ENCODE results near the gene LCE6A.

LCE6A gene, protein sequence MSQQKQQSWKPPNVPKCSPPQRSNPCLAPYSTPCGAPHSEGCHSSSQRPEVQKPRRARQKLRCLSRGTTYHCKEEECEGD

DNA sequence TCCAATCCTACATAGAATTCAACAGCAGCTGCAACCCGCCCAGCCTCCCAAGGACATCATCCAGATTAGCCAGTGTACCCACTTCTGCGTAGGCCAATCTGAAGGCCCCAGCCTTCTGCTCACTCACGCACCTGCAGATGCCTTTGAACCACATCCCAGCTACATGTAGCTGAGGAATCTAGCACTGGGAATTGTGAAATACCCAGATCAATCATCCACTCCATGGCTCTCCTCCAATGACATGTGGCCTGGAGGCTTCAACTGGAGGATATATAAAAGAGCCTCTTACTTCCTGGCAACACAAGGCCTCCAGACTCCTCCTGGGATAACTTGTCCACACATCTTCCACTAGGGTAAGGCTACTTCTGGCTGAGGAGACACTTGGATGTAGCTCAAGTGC is at the start of gene LCE6A:
TSS of gene LCE6A (plus strand) at position 301 of the 400 bp plus-strand sequence. CDS start 665 bp downstream, outside the sequence.
- no peak for DNase-seq

DNA sequence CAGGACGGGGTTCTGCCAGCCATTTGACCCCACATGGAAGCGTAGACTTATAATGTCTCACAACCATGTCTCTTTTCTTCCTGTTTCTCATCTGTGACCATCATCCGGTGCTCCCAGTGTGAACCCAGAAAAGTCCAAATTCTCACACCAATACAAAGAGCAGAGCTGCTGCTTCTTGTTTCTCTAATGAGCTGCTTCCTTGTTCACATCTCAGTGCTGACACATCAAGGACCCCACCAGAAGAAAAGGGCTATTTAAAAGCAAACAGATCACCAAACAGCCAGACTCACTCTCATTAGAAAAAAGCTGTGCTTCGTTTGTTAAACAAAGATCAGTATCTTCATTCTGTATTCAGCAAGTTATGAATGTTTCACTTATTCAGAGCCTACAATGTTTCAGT is 47.0 kb upstream of the LCE6A start:
- no peak for DNase-seq

DNA sequence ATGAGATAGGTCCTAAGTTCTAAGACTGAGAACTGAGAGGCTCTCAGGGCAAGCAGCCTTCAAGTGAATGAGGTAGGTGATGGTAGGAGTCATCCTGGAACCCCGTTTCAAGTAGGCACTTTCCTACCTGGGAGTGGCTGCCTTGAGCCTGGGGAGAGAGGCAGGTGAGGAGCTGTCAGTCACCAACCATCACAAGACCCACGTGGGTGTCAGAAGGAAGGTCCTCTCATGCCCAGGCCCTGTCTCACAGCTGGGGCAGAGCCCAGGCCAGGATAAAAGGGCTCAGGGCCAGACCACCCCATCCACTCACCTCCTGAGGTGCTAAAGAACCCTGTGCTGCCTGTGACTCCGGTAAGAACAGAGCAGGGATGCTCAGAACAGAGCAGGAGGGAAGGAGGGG is 46.2 kb upstream of the LCE6A start, which contains the start of gene LCE1D:
TSS of gene LCE1D (plus strand) at position 301 of the 400 bp plus-strand sequence. CDS start 1,074 bp downstream, outside the sequence.
- DNase-seq: no peak

- DNase-seq: no peak
These were observed 41.3 kb upstream of the LCE6A start for GRCh38 chr1:152801333-152801732.

DNA sequence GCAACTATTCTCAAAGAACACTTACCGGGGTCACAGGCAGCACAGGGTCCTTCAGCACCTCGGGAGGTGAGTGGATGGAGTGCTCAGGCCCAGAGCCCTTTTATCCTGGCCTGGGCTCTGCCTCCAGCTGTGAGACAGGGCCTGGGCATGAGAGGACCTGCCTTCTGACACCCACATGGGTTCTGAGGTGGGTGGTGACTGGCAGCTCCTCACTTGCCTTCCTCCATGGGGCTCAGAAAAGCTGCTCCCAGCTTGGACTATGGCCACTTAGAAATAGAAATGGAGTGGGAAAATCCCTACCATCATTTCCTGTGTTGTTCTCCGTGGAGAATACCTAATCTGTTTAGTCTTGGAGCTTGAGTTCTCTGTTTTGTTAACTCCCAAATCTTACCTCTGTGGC is 36.1 kb upstream of the LCE6A start, which contains the start of gene LCE1C:
TSS of gene LCE1C (minus strand) at position 76 of the 400 bp plus-strand sequence. CDS start 1,173 bp downstream, outside the sequence.
- DNase-seq: no peak

GRCh38 chr1:152811050-152811449 is 31.6 kb upstream of the LCE6A start:
- DNase-seq: no peak

DNA sequence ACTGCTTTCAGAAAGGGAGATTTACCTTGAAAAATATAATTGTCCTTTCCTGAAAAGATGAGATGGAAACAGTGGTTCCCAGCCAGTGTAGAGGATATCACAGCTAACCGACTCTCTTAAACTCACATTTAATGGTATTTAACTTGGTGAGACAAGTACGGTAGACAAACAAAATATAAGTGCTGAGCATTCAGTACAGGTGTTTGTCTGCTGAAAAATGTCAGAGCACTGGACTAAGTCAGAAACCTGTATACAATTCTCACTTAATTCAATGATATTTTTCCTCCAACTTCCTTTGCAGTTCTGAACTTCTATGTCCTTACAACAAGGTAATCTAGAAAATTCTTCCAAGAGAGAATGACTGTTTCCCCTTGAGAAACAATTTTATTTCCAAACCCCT is 31.0 kb upstream of the LCE6A start, which contains the start of gene LCE1B:
TSS of gene LCE1B (plus strand) at position 301 of the 400 bp plus-strand sequence. CDS start 476 bp downstream, outside the sequence.
- DNase-seq: no peak

DNA sequence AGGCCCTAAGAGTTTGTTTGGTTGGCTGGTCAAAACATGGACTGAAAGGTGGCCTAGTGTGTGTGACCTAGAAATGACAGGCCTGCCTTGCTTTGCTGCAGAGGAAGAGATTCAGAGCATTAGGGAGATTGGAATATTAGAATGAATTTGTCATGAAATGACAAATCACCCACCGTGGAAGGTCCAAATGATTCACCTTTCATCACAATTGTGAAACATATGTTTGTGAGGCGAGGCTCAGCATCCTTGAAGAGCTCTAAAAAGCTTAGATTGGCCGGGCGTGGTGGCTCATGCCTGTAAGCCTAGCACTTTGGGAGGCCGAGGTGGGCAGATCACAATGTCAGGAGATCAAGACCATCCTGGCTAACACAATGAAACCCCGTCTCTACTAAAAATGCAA is 25.3 kb upstream of the LCE6A start:
- DNase-seq: no peak

GRCh38 chr1:152823294-152823693 is 19.4 kb upstream of the LCE6A start:
- DNase-seq: no peak

GRCh38 chr1:152824964-152825363 is 17.7 kb upstream of the LCE6A start:
- DNase-seq: no peak

DNA sequence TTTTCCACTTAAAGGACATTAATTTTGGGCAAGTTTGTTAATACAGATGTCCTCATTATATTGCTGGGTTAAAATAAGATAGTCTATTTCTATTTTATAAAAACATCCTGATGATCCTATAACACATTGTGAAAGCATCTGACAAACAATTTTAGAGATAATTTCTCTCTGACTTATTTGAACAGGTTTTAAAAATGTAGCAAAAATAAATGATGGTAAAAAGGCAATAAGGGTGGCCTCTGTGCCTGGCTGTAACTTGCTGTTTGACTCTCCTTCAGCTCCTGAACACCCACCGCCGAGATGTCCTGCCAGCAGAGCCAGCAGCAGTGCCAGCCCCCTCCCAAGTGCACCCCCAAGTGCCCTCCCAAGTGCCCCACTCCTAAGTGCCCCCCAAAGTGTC is 15.5 kb upstream of the LCE6A start, which contains the start of gene LCE1A:
TSS of gene LCE1A (plus strand) at position 301 of the 400 bp plus-strand sequence. CDS start at position 301, 0 bp downstream.
- no peak for DNase-seq

- no peak for DNase-seq
These were observed 5.8 kb upstream of the LCE6A start for GRCh38 chr1:152836870-152837269.

DNA sequence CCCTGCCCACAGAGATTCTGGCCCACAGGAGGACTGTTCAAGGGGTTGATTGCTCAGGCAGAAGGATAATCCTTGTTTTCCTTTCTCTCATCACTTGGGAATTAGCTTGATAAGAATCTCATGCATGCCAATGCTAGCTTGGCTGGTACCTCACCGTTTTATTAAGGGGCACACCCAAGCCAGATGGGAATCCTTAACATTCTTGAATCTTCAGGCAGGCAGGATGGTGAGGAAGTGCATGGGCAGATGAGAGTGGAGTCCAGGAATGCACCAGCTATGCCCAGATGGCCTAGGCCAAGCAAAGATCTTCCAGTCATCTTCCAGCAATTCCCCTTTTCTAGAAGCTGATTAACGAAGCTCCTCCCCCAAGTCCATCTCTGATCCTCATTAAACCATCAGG is 13.0 kb downstream of the LCE6A start:
- DNase-seq: no peak

- no peak for DNase-seq
These were observed 15.4 kb downstream of the LCE6A start for GRCh38 chr1:152858062-152858461.

DNA sequence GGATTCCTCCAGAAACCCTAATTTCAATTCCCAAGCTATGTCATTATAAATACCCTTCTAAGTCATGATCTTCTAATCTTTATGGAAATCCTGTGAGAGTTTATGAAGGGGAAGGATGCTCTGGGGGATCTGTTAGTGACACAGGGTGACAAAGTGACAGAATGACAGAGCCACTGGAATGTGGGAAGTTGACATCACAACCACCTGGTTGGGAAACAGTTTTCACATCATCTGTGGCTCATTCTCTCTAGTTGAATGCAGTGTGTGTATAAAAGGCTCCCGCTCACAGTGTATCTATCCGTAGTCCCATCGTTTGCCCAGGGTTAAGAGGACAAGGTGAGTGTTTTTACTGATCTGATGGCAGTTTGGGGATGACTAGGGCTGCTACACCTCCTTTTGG is 17.0 kb downstream of the LCE6A start, which contains the start of gene LCE7A:
TSS of gene LCE7A (plus strand) at position 301 of the 400 bp plus-strand sequence. CDS start 702 bp downstream, outside the sequence.
- no peak for DNase-seq

DNA sequence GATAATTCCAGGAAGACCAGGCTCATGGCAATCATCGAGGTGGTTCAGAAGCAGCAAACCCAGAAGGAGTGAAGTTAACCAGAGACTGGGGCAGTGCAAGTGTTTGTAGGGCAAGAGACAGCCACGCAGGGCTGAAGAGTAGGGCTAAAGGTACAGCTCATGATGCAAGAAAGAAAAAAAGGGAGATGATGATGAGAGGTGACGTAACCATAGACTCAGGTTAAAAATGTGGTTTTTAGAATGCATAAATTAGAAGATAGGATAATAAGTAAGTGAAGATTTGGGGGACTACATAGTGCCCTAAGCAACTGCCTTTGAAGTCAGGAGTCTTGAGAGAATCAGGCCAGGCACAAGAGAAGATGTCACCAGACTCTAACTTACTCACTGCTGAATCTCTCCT is 17.5 kb downstream of the LCE6A start:
- DNase-seq: no peak

GRCh38 chr1:152861374-152861773 is 18.7 kb downstream of the LCE6A start:
- DNase-seq: no peak

- DNase-seq: no peak
These were observed 21.8 kb downstream of the LCE6A start for GRCh38 chr1:152864443-152864842.

- no peak for DNase-seq
These were observed 23.7 kb downstream of the LCE6A start for GRCh38 chr1:152866321-152866720.

- peak; percentile 28 for DNase-seq
These were observed 27.3 kb downstream of the LCE6A start for GRCh38 chr1:152869808-152870419.

DNA sequence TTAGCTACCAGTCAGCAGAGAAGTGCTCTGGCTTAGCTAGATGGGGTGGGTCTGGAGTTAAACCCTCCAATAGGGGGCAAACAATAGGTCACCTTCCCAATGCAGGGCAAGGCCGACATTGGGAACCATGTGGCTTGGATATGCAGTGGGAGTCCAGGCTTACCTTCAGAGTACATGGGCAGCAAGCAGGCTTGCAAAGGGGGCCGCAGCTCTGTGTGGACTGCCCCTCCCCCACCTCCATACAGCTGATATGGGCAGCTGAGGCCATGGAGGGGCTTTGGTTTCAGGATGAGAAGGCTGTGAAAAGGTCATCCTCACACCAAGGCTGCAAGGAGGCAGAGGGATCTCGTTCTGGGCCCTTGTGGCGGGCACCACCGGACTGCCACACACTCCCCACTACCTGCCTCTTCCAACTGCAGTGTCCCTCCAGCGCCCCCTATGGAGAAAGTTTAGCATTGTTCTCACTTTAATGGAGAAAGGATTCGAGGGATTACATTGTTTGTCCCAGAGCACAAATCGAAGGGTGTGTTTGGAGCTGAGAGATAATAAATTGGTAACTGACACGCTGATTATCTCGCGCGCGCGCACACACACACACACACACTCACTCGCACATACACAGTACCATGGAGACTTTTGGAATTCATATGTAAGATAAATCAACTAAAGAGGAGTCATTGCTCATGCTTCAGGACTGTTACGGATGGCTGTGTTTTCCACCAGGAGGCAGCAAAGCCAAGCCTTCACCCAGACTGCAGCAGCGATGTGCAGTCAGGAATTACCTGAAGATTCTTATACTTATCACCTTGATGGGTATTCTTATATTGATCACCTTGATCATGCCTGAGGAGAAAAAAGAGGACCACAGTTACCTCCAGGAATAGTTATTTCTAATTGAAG is 28.4 kb downstream of the LCE6A start:
- no peak for DNase-seq

GRCh38 chr1:152871731-152872126 is 29.1 kb downstream of the LCE6A start:
- no peak for DNase-seq

GRCh38 chr1:152873495-152873894 is 30.8 kb downstream of the LCE6A start:
- DNase-seq: no peak
